ENCODE results near the gene NFKBIE.

NFKBIE gene

GRCh38 chr6:44214307-44214706 is 51.0 kb downstream of the NFKBIE start:
- TF ChIP-seq NFIC (IDR thresholded peaks at IDR 0.05) (no peak), YY1 (IDR thresholded peaks at IDR 0.05; ENCODE audit: low read depth) (no peak), TEAD4 (IDR thresholded peaks at IDR 0.05) (no peak), USF1 (IDR thresholded peaks at IDR 0.05) (no peak), TAF1 (IDR thresholded peaks at IDR 0.05; ENCODE audit: low read depth) (no peak), CREB1 (IDR thresholded peaks at IDR 0.05; ENCODE audit: low read depth) (no peak), REST (IDR thresholded peaks at IDR 0.05; ENCODE audit: low read depth) (no peak), CEBPB (IDR thresholded peaks at IDR 0.05) (no peak)

GRCh38 chr6:44211284-44211683 is 54.1 kb downstream of the NFKBIE start:
- TF ChIP-seq TEAD4 (IDR thresholded peaks at IDR 0.05) (no peak), TCF12 (IDR thresholded peaks at IDR 0.05; ENCODE audit: low read depth) (no peak)

All from Ishikawa (cell line).